H1 (cell line): ENCODE results near the gene SNX21. TPM values are rescaled to one million over a fixed set of nuclear protein-coding genes. Genes with fewer than 3 reads are reported as not detected.

Source experiments
- CTCF ChIA-PET: fragments of 300-600 bp; sonication (Branson Sonifier 250); formaldehyde crosslinking; loops from one replicate; lab custom pipeline; 2021; ENCODE audit not compliant: partially characterized antibody; lab: Charles Lee
- POLR2A ChIA-PET: fragments of 300-600 bp; sonication (Branson Sonifier 250); formaldehyde crosslinking; loops from one replicate; lab custom pipeline; 2021; ENCODE audit warnings: inconsistent platforms; ENCODE audit not compliant: partially characterized antibody; lab: Charles Lee
- DNase-seq, 2 experiments: peaks; one replicate each; pipeline versions ENCODE4 v3.0.0 to v3.0.0-alpha.2; 2010 to 2022; ENCODE audit warnings: low spot score in 2 of 2, low read depth in 1 of 2, mixed read lengths in 1 of 2
- FAIRE-seq: peaks from 2 replicates; lab custom pipeline; 2011; peaks lifted over from hg19 to GRCh38; lab: Jason Lieb, UNC
- H2AFZ ChIP-seq: 2 replicates; pipeline ENCODE4 v1.8.1; 2012; ENCODE audit warnings: low read length, inconsistent platforms
- H2AK5ac ChIP-seq: 2 replicates; pipeline ENCODE4 v1.6.1; 2013; ENCODE audit warnings: low read depth, low read length
- H2BK120ac ChIP-seq: replicated peaks from 2 replicates; pipeline ENCODE3; 2013; ENCODE audit warnings: low read depth, low read length, inconsistent platforms
- H2BK12ac ChIP-seq: 2 replicates; pipeline ENCODE4 v1.6.1; 2013; ENCODE audit warnings: low read depth, low read length
- H2BK15ac ChIP-seq: 2 replicates; pipeline ENCODE4 v1.6.1; 2013; ENCODE audit warnings: low read length
- H2BK20ac ChIP-seq: 2 replicates; pipeline ENCODE4 v1.6.1; 2013; ENCODE audit warnings: low read length
- H2BK5ac ChIP-seq: 2 replicates; pipeline ENCODE4 v1.6.1; 2013; ENCODE audit warnings: low read depth, low read length
- H3K14ac ChIP-seq: 2 replicates; pipeline ENCODE4 v1.6.1; 2013; ENCODE audit warnings: inconsistent platforms; ENCODE audit not compliant: insufficient read length
- H3K18ac ChIP-seq: 2 replicates; pipeline ENCODE4 v1.6.1; 2013; ENCODE audit warnings: low read length; ENCODE audit errors: extremely low read depth
- H3K23ac ChIP-seq: 2 replicates; pipeline ENCODE4 v1.6.1; 2013; ENCODE audit warnings: inconsistent platforms; ENCODE audit not compliant: insufficient read length
- H3K23me2 ChIP-seq: 2 replicates; pipeline ENCODE4 v1.6.1; 2013; ENCODE audit warnings: low read depth, low read length
- H3K27ac ChIP-seq: 2 replicates; pipeline ENCODE4 v1.6.1; 2011; ENCODE audit warnings: low read depth, low read length, inconsistent platforms
- H3K27me3 ChIP-seq, 4 experiments: replicated peaks in 1 of 4; 1 replicate in 1 of 4; 2 replicates in 3 of 4; pipeline versions ENCODE4 v1.6.1 to v1.8.1; 2011 to 2013; ENCODE audit warnings: low read length in 3 of 4, mild to moderate bottlenecking in 3 of 4, inconsistent platforms in 2 of 4, mixed read lengths in 2 of 4, moderate library complexity in 1 of 4; ENCODE audit not compliant: control insufficient read depth in 3 of 4, insufficient read depth in 3 of 4; ENCODE audit errors: extremely low read depth in 1 of 4
- H3K36me3 ChIP-seq, 4 experiments: 2 replicates each; pipeline versions ENCODE4 v1.6.1 to v1.8.1; 2011 to 2013; ENCODE audit warnings: mild to moderate bottlenecking in 4 of 4, low read length in 3 of 4, moderate library complexity in 2 of 4, control low read depth in 1 of 4, inconsistent platforms in 1 of 4; ENCODE audit not compliant: insufficient read depth in 4 of 4, control insufficient read depth in 2 of 4
- H3K4ac ChIP-seq: replicated peaks from 2 replicates; pipeline ENCODE3; 2013; ENCODE audit warnings: low read length, low read depth, mixed read lengths, inconsistent platforms; ENCODE audit not compliant: insufficient read length
- H3K4me1 ChIP-seq, 4 experiments: replicated peaks in 1 of 4; 1 replicate in 1 of 4; 2 replicates in 3 of 4; pipeline versions ENCODE4 v1.6.1 to v1.8.1; 2011 to 2013; ENCODE audit warnings: low read length in 3 of 4, inconsistent platforms in 2 of 4, mixed read lengths in 1 of 4; ENCODE audit not compliant: insufficient read depth in 4 of 4, control insufficient read depth in 3 of 4
- H3K4me2 ChIP-seq, 2 experiments: 2 replicates each; pipeline versions ENCODE4 v1.6.1 to v1.8.1; 2011 to 2013; ENCODE audit warnings: low read depth in 2 of 2, low read length in 2 of 2, control low read depth in 1 of 2, inconsistent platforms in 1 of 2, mild to moderate bottlenecking in 1 of 2; ENCODE audit not compliant: insufficient read depth in 1 of 2
- H3K4me3 ChIP-seq, 4 experiments: fragments of 200-600, 300-600 bp in 1 of 4; sonication (generic), shearing (Covaris generic), sonication (Bioruptor Twin) in 1 of 4; 2 replicates each; pipeline versions ENCODE4 v1.5.1 to v1.8.1; 2011 to 2016; ENCODE audit warnings: low read length in 4 of 4, low read depth in 3 of 4, control low read depth in 2 of 4, inconsistent platforms in 2 of 4, mild to moderate bottlenecking in 2 of 4, mixed read lengths in 1 of 4, moderate library complexity in 1 of 4; ENCODE audit not compliant: insufficient read depth in 2 of 4; ENCODE audit errors: extremely low read depth in 1 of 4
- H3K56ac ChIP-seq: replicated peaks from 2 replicates; pipeline ENCODE3; 2013; ENCODE audit warnings: low read depth, mild to moderate bottlenecking, mixed read lengths, low read length, inconsistent platforms; ENCODE audit not compliant: insufficient read length
- H3K79me1 ChIP-seq: 2 replicates; pipeline ENCODE4 v1.6.1; 2013; ENCODE audit warnings: low read depth, low read length, control low read depth
- H3K79me2 ChIP-seq, 2 experiments: 2 replicates each; pipeline versions ENCODE4 v1.6.1 to v1.8.1; 2012 to 2013; ENCODE audit warnings: low read length in 2 of 2, mild to moderate bottlenecking in 2 of 2, inconsistent platforms in 1 of 2; ENCODE audit not compliant: insufficient read depth in 2 of 2, control insufficient read depth in 1 of 2
- H3K9ac ChIP-seq, 4 experiments: replicated peaks in 1 of 4; 1 replicate in 1 of 4; 2 replicates in 3 of 4; pipeline versions ENCODE4 v1.6.1 to v1.8.1; 2011 to 2013; ENCODE audit warnings: low read depth in 3 of 4, low read length in 3 of 4, control low read depth in 2 of 4, mild to moderate bottlenecking in 2 of 4, moderate library complexity in 2 of 4, inconsistent platforms in 1 of 4; ENCODE audit errors: extremely low read depth in 1 of 4
- H3K9me3 ChIP-seq, 2 experiments: 2 replicates each; pipeline versions ENCODE4 v1.6.1 to v1.8.1; 2012 to 2013; ENCODE audit warnings: mild to moderate bottlenecking in 2 of 2, moderate library complexity in 2 of 2, control low read depth in 1 of 2, inconsistent platforms in 1 of 2, low read depth in 1 of 2, low read length in 1 of 2, mixed read lengths in 1 of 2; ENCODE audit not compliant: insufficient read depth in 2 of 2
- H4K20me1 ChIP-seq, 2 experiments: replicated peaks in 1 of 2; 2 replicates each; pipeline versions ENCODE3 to v1.8.1; 2011 to 2013; ENCODE audit warnings: inconsistent platforms in 2 of 2, low read length in 2 of 2, mild to moderate bottlenecking in 1 of 2; ENCODE audit not compliant: insufficient read depth in 2 of 2, control insufficient read depth in 1 of 2
- H4K5ac ChIP-seq: 2 replicates; pipeline ENCODE4 v1.6.1; 2013; ENCODE audit warnings: low read length, low read depth, mixed read lengths, inconsistent platforms; ENCODE audit not compliant: insufficient read length
- H4K8ac ChIP-seq: 2 replicates; pipeline ENCODE4 v1.8.0; 2013; ENCODE audit warnings: mild to moderate bottlenecking, moderate library complexity, low read length, inconsistent platforms; ENCODE audit not compliant: insufficient read depth; ENCODE audit errors: extremely low read depth
- H4K91ac ChIP-seq: replicated peaks from 2 replicates; pipeline ENCODE3; 2013; ENCODE audit warnings: low read length, mixed read lengths, inconsistent platforms; ENCODE audit not compliant: insufficient read length
- BACH1 ChIP-seq: IDR thresholded peaks from 2 replicates; pipeline ENCODE4 v1.6.1; 2012; ENCODE audit warnings: low read length, improper control_type of control experiment
- CBX8 ChIP-seq: fragments of 300-800, 300-1000 bp; sonication (generic); IDR thresholded peaks from 2 replicates; pipeline ENCODE4 v1.7.1; 2016; ENCODE audit warnings: low read depth, low read length, borderline replicate concordance
- FOSL1 ChIP-seq: IDR thresholded peaks from 2 replicates; pipeline ENCODE4 v1.6.1; 2011; ENCODE audit warnings: mild to moderate bottlenecking, low read depth, low read length, moderate library complexity; ENCODE audit not compliant: insufficient read depth
- GABPA ChIP-seq: IDR thresholded peaks from 2 replicates; pipeline ENCODE4 v1.6.1; 2011; ENCODE audit warnings: mild to moderate bottlenecking, low read length, moderate library complexity, borderline replicate concordance; ENCODE audit not compliant: insufficient read depth
- POLR2AphosphoS5 ChIP-seq: IDR thresholded peaks from 2 replicates; pipeline ENCODE4 v1.6.1; 2011; ENCODE audit warnings: low read depth, low read length
- TCF12 ChIP-seq: IDR thresholded peaks from 2 replicates; pipeline ENCODE4 v1.6.1; 2011; ENCODE audit warnings: low read depth, mild to moderate bottlenecking, low read length
- polyA plus RNA-seq, 7 experiments: library from polyadenylated mRNA; depleted of rRNA in 3 of 7; stranded (reverse) in 5 of 7; unstranded in 2 of 7; fragments of >200 nt in 5 of 7; fragments of 200-250 nt in 2 of 7; gene quantifications; 1 replicate in 5 of 7; 2 replicates in 1 of 7; 4 replicates in 1 of 7; pipeline versions ENCODE4 v1.2.1 to v1.2.3, GENCODE V29; 2011 to 2013; ENCODE audit warnings: missing spikeins in 2 of 7, mixed read lengths in 2 of 7
- total RNA-seq: library from RNA; stranded (reverse); fragmentation: NEBNext Ultra II Directional; extraction: Animal tissue kit (Norgen Biotek cat#: 25700); gene quantifications from 2 replicates; pipeline ENCODE4 v1.2.1, GENCODE V29; 2021

SNX21 gene
- total and polyA plus RNA-seq, 2 of the 8 experiments (the other 6 are each of a cell fraction or from before 2014, with no cell fraction given), result 15.8 to 16.8 TPM

GRCh38 chr20:45867819-45868176 is 34.2 kb downstream of the SNX21 start:
- ChIA-PET CTCF (interaction anchor here (0.6 to 1.4 kb wide), 4 partner anchors 12 to 90 kb away, joined by 3 to 5 read pairs (median 4); no protein-coding TSS in a partner anchor), POLR2A (interaction anchor here (1.5 to 8.1 kb wide), 2 partner anchors 9 to 15 kb away, joined by 5 to 39 read pairs; partner anchors contain the start of gene ZSWIM1)
- H3K36me3 ChIP-seq, result no peaks in the 10 kb centered on the region; a peak in 1 of 8 replicates
- H4K5ac ChIP-seq, result no peak overlapping the region
- FAIRE-seq (no peak), DNase-seq (no peak)
- no peak overlapping the region for H2BK12ac ChIP-seq
- no peak overlapping the region for H3K9ac ChIP-seq
- H4K8ac ChIP-seq, result no peak overlapping the region
- no peak overlapping the region for H3K18ac ChIP-seq
- H2BK120ac ChIP-seq, result no peak overlapping the region
- no peak overlapping the region for H2AK5ac ChIP-seq
- H2AFZ ChIP-seq, result no peak overlapping the region
- H3K14ac ChIP-seq, result no peak overlapping the region
- H3K4me2 ChIP-seq, result no peak overlapping the region
- no peak overlapping the region for H2BK20ac ChIP-seq
- no peak overlapping the region for H3K4ac ChIP-seq
- H3K56ac ChIP-seq, result no peak overlapping the region
- no peak overlapping the region for H2BK15ac ChIP-seq
- no peaks in the 10 kb centered on the region for H3K27me3 ChIP-seq
- H3K79me1 ChIP-seq, result no peaks in the 10 kb centered on the region
- no peaks in the 10 kb centered on the region for H3K9me3 ChIP-seq
- no peak overlapping the region for H3K4me3 ChIP-seq
- TF ChIP-seq CBX8, result no peak
- no peak for TF ChIP-seq BACH1
- no peak for TF ChIP-seq GABPA
- no peak for TF ChIP-seq TCF12
- no peak for TF ChIP-seq FOSL1
- TF ChIP-seq POLR2AphosphoS5, result no peak
- no peak overlapping the region for H3K27ac ChIP-seq
- H3K23ac ChIP-seq, result no peak overlapping the region
- H3K4me1 ChIP-seq, result no peaks in the 10 kb centered on the region
- H2BK5ac ChIP-seq, result no peak overlapping the region
- H3K79me2 ChIP-seq, result no peaks in the 10 kb centered on the region
- no peaks in the 10 kb centered on the region for H3K23me2 ChIP-seq
- no peak overlapping the region for H4K91ac ChIP-seq
- no peaks in the 10 kb centered on the region for H4K20me1 ChIP-seq
